ENCODE measurements around the gene YWHAQ.
"Not testable (repeated sequence)": the region's sequence is repeated elsewhere in the genome, so short reads cannot be mapped to it uniquely, and the experiment has no call there.

YWHAQ gene

DNA sequence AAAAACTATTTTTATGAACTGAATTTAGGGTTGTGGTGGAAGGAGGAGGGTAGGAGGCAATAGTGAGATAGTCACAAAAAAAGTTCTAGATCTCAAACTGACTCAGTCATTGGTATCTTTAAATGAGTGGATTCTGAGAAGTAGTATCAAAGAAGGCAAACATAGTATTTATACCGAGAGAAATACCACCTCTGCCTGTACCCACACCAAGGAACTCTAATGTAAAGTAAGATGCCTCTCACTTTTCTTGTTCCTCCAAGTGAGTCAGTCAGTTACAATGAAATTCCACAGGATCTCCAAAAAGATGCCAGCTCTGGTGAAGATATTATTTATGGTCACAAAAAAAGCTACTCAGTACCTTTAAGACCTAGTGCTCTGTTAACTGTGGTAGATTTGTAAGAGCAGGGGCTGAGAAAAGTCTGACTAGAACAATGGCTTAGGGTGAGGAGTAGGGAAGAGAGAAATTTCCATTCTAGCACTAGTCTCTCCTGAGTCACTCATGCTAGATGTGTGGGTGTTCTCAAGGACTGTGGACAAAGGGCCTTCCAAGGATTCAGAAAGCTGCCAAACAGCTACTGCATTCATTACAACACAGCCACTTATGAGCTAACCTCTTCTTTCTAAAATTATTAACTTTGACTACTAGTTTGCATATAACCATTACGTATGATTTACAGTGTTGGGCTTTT, 36.3 kb downstream of the YWHAQ start:
- DNase-seq (ENCODE audit: low read depth, low spot score) = peak; percentile 86

DNA sequence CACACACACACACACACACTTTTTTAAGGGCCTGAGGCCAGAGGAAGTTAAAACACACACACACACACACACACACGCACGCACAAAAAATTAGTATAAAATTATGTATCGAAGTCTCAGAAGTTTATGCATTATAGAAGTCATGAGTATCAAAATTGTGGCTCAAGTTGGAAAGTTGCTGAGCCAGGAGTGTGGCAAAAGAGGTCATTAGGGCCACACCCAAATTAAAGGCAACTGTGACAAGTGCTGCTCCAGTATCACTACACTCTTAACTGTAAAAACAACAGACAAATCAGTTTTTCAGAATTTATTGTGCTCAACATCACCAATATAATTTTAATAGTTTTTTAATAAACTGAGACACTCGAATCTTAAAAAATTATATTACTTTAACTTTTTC, 36.9 kb downstream of the YWHAQ start:
- no peak for DNase-seq (ENCODE audit: low read depth, low spot score)

DNA sequence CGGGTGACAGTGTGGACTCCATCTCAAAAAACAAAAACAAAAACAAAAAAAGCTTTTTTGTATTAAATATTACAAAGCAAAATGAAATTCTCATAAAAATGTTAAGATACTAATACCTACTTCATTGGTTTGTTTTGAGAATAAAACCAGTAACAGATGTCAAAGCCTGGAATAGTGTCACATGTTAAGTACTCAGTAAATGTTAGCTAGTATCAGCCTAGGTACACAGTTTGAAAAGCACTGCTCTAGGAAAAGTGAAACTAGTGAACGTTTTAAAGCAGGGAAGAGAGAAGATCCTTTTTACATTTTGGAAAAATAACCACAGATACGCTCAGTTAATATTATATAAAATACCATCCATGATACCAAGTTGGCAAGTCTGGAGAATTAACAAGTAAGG, 38.1 kb downstream of the YWHAQ start:
- no peak for DNase-seq (ENCODE audit: low read depth, low spot score)

DNA sequence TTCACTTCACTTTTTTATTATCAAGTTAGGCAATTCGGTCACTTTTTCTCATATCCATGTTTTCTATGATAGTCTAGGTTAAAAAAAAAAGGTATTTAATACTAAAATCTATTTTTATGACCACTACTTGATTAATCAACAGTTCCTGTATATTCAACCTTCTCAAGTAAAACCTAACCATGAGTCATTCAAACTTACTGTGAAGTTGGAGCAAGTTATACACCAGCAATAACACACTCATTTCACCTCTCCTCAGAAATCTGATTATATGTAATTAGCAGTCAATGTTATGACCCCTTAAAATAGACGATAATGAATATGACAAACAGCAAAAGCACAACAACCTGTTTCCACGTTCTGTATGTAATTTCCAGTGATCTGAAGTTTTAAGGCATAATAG, 40.2 kb downstream of the YWHAQ start:
- no peak for DNase-seq (ENCODE audit: low read depth, low spot score)

DNA sequence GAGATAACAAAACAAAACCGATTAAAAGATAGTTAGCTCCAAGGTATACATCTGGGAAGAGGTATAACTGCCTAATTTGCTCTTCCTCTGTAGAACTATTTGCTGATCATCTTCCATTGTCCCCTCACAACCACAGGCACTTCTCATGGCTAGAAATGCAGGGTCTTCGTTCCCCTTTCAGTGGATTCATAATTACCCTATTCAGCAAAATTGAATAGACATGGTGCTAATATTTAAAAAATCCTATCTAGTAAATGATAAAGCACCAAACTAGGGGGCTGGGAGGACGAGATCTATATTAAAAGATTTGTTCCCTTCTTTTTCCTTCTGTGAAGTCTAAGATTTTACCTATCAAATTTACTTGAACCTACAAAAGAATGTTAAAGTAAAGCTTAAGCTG, 44.3 kb downstream of the YWHAQ start:
- DNase-seq (ENCODE audit: low read depth, low spot score) = no peak

DNA sequence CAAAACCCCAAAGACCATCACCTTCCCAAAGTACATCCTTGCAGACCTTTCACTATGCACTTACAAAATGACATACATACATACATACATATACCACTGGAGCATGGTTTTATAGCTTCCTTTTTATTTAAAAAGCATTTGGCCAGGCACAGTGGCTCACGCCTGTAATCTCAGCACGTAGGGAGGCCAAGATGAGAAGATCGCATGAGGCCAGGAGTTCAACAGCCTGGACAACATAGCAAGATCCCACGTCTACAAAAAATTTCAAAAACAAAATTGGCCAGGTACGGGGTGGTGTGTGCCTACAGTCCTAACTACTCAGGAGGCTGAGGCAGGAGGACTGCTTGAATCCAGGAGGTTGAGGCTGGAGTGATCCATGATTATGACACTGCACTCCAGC, 45.3 kb downstream of the YWHAQ start:
- DNase-seq (ENCODE audit: low read depth, low spot score) = no peak

DNA sequence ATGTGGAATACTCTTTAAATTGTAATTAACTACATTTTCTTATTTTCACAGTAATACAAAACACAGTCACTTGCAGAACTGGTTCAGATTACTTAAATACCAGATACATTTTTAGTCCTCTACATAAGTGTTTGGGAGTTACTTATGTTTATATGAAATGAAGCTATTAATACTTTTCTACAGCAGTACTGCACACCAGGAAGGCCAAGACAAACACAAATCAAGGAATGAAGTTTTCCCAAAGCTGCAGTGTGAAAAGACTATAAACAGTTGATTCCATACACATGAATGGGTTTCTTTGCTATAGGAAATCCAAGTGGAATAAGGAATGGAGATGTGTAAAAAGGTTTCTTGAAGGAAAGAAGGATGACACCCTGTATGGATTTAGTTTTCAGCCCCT, 45.9 kb downstream of the YWHAQ start:
- not testable (repeated sequence) for DNase-seq (ENCODE audit: low read depth, low spot score)

DNA sequence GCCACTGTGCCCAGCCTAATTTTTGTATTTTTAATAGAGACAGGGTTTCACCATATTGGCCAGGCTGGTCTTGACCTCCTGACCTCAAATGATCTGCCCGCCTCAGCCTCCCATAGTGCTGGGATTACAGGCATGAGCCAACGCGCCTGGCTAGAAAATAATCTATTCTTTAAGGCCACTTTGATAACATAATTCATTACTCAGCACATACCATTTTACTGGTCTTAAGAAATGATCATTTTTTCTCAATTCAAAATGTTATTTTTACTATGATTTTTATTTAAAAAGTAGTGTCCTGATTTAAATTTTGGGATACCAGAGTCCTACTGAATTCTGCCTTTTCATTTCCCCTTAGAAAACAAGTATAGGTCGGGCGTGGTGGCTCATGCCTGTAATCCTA, 48.2 kb downstream of the YWHAQ start:
- no peak for DNase-seq (ENCODE audit: low read depth, low spot score)

DNA sequence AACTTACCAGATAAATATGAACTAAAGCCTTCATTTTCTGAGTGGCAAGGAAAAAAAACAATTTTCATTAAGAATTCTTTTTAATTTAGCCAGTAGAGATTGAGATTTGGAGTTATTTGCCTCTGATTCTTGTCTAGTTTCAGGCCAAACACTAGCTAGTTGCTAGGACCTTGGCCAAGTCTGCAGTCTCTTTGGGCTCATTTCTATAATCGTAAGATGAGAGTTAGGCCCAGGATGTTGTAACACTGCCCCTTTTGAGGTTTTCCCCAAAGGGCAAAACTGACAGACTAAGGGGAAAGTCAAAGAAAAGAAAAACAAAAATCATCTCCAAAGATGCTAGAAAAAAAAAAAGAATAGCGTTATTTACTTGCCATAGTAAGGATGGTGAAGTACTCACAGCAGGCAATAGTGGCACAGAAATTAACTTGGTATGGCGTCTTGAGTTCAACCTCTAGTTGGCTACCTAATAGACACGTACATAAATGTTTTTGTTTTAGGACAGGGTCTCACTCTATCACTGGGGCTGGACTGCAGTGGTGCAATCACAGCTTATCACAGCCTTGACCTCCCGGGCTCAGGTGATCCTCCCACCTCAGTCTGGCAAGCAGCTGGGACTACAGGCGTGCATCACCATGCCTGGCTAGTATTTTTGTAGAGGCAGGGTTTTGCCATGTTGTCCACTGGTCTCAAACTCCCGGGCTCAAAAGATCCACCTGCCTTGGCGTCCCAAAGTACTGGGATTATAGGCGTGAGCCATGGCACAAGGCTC, 52.1 kb downstream of the YWHAQ start:
- no peak for DNase-seq (ENCODE audit: low read depth, low spot score)

DNA sequence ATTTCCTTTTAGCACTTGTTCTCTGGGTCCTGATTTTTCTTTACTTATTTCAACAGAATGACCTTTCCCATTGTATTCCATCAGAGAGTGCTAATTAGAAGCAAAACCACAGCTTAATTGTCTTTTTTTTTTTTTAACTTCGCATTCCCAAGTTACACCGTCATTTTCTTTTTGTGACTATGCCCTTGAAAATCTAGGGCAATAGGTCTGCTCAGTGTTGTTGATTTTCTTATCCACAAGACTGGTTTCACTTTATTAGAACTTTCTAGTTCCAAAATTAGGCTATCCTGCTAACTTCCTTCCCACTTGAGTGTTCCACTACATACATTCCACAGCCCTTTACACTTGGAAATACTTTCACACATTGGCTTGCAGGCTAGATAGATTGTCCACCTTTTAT, 56.5 kb downstream of the YWHAQ start:
- DNase-seq (ENCODE audit: low read depth, low spot score) = peak; percentile 47

DNA sequence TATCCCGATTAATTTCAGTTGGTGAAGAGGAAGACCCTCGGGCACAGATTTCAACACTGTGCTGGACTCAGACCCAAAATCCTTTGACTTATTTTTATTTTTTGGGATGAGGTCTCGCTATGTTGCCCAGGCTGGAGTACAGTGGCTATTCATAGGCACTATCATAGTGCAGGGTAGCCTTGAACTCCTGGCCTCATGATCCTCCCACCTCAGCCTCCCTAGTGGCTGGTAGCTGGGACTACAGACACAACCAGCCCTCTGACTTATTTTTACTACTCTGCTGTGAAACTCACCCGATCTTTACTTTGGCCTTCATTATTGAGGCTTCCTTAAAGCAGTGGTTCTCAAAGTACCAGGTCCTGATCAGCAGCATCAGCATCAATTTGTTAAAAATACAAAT, 57.0 kb downstream of the YWHAQ start:
- DNase-seq (ENCODE audit: low read depth, low spot score) = no peak

DNA sequence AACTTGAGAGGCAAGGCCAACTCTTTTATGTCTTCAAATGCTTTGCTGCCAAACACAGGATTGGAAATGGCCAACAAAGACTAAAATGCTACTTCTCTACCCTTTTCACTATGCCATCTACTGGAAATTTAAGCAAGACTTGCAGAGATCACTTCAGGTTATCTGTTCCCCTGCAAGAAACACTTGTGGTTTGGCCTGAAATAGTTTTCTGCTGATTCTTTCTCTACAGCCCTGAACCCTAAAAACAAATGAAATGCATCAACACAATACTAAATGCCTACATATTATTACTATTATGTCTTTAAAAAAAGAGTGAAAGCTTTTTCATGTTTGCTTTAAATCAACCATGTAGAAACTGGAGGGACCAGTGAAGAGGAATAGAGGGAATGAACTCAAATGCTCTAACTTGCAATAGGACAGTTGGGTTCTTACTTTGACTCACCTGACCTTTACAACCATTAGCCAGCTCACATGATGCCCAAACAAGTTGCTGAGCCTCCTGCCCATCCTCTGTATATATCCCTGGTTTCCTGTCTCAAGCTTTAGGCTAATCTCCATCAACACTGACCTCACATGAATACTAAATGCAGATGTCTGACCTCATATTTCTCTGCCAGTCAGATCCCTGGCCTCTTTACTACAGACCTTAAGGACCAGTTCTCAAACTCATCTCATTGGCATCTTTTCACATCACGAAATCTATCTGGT, 57.6 kb downstream of the YWHAQ start:
- DNase-seq (ENCODE audit: low read depth, low spot score) = no peak

DNA sequence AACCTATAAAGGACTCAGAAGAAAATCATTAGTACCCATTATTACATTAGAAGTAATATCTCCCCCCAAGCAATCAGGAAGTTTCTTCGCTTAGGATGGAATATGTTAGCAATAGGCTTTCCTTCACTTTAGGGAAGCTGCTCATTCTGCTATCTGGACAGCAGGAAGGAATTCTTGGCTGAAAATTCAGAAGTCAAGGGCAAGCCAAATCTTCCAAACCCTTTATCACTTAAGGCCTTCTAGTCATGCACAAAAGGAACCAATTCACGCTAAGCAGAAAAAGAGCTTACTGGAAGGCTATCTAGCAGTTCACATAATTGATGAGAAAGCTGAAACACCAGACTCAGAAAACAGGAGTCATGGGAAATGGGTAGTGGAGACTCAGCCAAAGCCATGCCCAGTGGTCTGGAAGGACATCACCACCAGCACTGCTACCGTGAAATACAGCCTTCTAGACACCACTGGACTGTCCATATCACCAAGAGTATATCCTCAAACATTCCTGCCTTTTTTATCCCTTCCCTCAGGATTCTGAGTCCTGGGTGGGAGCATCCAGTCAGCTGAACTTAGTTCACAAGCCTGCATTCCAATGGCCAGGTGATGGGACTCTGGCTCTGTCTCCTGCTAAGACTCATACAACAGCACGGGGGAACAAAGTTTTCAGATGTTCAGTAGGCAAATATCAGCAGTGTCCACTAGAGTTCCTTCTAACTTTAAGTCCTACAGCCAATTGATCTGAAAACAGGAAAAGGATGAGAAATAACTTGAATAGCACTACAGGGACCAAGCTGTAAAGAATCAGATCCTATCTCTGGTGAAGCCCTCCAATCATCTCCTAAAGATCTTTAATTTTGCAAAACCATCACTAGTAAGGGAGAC, 60.4 kb downstream of the YWHAQ start:
- no peak for DNase-seq (ENCODE audit: low read depth, low spot score)

DNA sequence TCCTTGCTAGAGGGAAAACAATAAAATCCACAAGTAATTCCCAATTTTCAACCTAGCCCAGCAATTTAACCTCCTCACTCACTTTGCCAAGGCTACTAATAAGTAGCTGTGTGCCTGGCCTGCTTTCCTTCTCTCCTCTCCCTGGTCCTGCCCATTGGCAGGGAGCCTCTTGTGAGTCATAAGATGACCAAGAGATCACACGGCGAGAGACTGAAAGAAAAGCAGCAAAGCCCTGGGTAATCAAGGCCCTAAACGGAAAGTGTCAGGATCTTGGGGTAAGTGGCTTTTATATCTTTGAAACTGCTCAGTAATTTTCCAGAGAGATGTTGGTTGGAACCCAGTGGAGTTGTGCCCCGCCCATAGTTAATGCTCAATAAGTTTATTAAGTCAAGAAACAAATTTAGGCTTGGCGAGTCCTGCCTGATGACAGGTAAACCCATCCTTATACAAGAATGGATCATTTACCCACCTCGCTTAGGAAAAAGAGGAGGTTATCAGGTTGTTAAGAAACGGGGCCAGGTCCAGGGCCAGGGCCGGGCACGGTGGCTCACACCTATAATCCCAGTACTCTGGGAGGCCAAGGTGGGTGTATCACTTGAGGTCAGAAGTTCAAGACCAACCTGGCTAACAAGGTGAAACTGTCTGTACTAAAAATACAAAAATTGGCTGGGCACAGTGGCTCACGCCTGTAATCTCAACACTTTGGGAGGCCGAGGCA, 65.2 kb downstream of the YWHAQ start:
- peak; percentile 97 for DNase-seq (ENCODE audit: low read depth, low spot score)

DNA sequence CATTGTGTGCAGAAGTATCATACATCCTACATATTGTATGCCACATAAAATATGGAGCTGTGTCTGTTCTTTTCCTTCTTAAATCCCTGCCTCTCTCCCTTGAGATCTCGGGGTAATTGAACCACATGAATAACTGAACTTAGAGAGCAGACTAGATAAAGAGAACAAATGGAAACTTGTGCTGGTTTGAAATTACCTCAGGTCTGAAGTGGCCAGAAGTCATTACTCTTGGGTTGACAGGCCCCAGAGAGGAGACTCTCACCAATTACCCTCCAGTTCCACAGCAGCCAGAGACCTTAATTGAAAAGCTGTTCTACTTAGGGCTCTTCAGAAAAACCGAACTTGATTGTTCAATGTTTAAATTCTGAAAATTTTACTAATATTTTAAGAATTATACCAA, 70.2 kb downstream of the YWHAQ start:
- no peak for DNase-seq (ENCODE audit: low read depth, low spot score)

DNA sequence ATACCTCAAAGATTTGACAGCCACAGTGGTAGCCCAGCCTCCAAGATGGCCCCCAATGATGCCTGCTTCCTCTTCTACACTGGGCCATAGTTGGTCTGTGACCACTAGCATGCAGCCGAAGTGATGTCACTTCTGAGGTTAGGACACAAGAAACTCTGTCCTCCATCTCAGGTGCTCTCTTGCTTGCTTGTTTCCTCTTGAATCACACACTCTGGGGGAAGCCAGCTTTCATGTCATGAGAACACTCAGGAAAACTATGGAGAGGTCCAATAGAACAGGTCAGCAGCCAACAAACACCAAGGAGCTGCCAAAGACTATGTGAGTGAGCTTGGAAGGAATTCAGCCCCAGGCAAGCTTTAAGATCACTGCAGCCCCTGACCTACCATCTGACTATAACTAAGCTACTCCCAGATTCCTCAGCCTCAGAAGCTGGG, 71.8 kb downstream of the YWHAQ start:
- peak; percentile 95 for DNase-seq (ENCODE audit: low read depth, low spot score)

DNA sequence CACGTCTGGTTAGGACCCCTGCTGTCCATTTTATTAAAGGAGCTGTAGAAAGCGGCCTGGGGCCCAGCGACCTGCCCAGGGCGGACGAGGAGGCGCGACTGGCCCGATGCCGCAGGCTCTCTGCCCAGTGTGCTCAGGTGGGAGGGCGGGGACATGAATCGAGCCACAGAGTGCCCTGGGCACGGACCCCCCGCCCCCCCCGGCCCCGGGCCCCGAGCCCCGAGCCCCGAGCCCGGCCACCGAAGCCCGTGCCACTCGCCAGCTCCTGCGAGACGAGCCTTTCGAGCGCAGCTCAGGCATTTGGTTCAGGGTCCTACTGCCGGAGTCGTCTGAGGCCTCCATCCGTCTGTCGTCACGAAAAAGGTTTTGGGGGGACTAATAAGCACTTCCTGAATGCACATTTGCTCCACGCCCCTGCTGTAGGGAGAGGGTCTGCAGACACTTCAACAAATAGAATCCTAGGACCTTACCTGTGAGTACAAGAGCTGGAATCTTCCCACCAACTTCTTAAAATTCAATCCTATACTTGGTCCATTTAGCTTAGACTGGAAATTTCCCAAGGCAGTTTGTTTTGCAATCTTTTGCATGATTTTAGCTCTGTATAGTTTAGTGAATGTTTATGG, 74.6 kb downstream of the YWHAQ start:
- no peak for DNase-seq (ENCODE audit: low read depth, low spot score)

DNA sequence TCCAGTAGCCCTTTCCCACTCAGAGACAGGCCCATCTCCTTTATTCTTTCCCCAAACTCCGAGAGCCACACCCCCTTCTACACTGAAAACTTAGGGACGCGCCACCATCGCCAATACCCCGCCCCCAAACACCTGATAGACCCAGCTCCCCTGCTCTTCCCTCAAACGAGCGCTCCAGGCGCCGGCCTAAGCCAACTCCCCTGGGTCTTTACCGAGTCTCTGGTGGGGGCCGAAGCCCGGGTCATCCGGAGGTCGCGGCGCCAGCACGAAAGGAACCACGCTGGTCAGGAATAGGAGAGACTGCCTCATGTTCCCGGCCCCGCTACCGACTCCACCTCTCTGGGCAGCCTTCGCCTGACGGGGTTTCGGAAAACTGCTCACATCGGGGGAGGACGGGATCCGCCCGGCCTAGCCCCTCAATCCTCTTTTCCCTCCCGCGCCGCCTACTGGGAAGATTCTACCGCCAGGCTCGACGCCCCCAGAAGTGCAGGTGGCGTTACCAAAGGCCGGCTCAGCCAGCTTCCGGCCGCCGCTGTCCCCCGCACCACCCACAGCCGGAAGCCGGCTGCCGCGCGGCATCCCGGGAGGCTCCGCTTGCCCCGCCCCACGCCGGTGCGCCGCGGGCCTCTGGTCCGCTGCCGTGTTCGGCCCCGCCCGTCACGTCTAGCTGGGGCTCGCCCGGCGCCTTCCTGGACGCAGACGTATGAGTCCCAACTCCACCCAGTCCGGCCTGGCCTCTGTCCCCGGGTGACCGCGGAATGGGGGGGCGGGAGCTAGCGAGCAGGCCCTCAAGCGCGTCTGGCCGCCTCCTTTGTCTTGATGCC, 75.3 kb downstream of the YWHAQ start, which contains the start of gene ADAM17:
ADAM17 (minus strand) TSS at position 534 of the 824 bp plus-strand sequence; CDS start at position 309, 225 bp downstream.
- DNase-seq (ENCODE audit: low read depth, low spot score) = peak; percentile 99

DNA sequence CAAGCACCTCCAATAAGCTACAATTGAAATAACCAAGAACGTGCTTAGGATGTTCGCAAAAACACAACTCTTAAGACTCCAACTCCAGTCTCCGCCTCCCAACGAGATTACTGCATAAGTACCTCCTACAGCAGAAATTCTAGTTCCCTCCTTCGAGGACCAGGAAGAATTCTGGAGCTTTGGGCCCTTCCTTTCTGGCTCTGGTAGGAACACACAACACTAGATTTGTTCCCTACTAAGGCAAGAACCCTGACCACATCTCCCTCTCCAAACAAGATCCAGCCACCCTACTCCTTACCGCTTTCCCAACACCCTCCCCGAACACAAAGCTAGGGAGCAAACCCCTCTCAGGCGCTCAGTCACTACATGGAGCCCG, 75.9 kb downstream of the YWHAQ start:
- peak; percentile 72 for DNase-seq (ENCODE audit: low read depth, low spot score)

Measured in astrocyte of the hippocampus (primary cell).